SK-N-MC (cell line): Measurements from ENCODE around the gene SHISA6.

Experiments
- DNase-seq: peaks from one replicate; pipeline ENCODE4 v3.0.0-alpha.2; 2011; ENCODE audit warnings: low read depth, low spot score
- H3K27ac ChIP-seq: fragments of 200-600 bp; sonication (generic); 2 replicates; pipeline ENCODE4 v1.5.1; 2016; ENCODE audit warnings: mixed run types
- H3K36me3 ChIP-seq: fragments of 200-600 bp; sonication (generic); 2 replicates; pipeline ENCODE4 v1.6.1; 2017; ENCODE audit warnings: antibody characterized with exemption, low read length, mixed read lengths; ENCODE audit not compliant: insufficient read depth
- H3K4me3 ChIP-seq: fragments of 200-600 bp; sonication (generic); 2 replicates; pipeline ENCODE4 v1.5.1; 2016
- H3K9ac ChIP-seq: fragments of 200-600 bp; sonication (generic); 2 replicates; pipeline ENCODE4 v1.8.0; 2017; ENCODE audit warnings: mixed run types, mixed read lengths; ENCODE audit not compliant: insufficient read length
- H3K9me3 ChIP-seq: fragments of 200-600 bp; sonication (generic); 2 replicates; pipeline ENCODE4 v1.6.1; 2017; ENCODE audit warnings: low read depth, mild to moderate bottlenecking, antibody characterized with exemption, low read length, moderate library complexity, mixed read lengths
- EZH2 ChIP-seq: fragments of 200-600 bp; sonication (generic); IDR thresholded peaks from one replicate; pipeline ENCODE4 v1.6.1; 2017; ENCODE audit warnings: antibody characterized with exemption
- FOXP2 ChIP-seq: optimal IDR thresholded peaks from 2 replicates; pipeline ENCODE3; 2011; ENCODE audit warnings: mild to moderate bottlenecking, moderate library complexity; ENCODE audit not compliant: insufficient read depth; ENCODE audit errors: extremely low read length, control extremely low read depth
- POLR2AphosphoS5 ChIP-seq: IDR thresholded peaks from 2 replicates; pipeline ENCODE4 v1.6.1; 2012; ENCODE audit warnings: mild to moderate bottlenecking, low read depth, low read length, borderline replicate concordance

The SHISA6 gene

GRCh38 chr17:11240841-11241610 lies at the start of gene SHISA6:
Gene SHISA6, plus strand, starts transcription at chr17:11241213.
- Histone ChIP-seq H3K27ac (no peak within 1 kb of the TSS), H3K4me3 (peak within 1 kb of the TSS; percentile 75), H3K36me3 (no peaks in the 10 kb centered on the region), H3K9me3 (no peaks in the 10 kb centered on the region), H3K9ac (no peak within 1 kb of the TSS)
- DNase-seq: no peak
- TF ChIP-seq EZH2 (no peak), FOXP2 (no peak)

GRCh38 chr17:11195801-11196200 lies 45.2 kb upstream of the SHISA6 start:
- DNase-seq: no peak
- no peak for TF ChIP-seq FOXP2
- no peak for TF ChIP-seq EZH2
- H3K27ac ChIP-seq: no peak overlapping the region
- H3K9me3 ChIP-seq: no peaks in the 10 kb centered on the region
- no peak overlapping the region for H3K9ac ChIP-seq
- no peak overlapping the region for H3K4me3 ChIP-seq
- no peaks in the 10 kb centered on the region for H3K36me3 ChIP-seq

- TF ChIP-seq POLR2AphosphoS5 (no peak), EZH2 (no peak), FOXP2 (no peak)
- Histone ChIP-seq H3K36me3 (no peaks in the 10 kb centered on the region), H3K27ac (no peak overlapping the region), H3K9ac (no peak overlapping the region), H3K9me3 (no peaks in the 10 kb centered on the region; the same call in 1 of the 2 replicates), H3K4me3 (no peak overlapping the region)
- DNase-seq: no peak
These were observed 36.0 kb upstream of the SHISA6 start for GRCh38 chr17:11204991-11205390.

- Histone ChIP-seq H3K9me3 (no peaks in the 10 kb centered on the region; the same call in 1 of the 2 replicates), H3K4me3 (peak overlapping the region; percentile 4; the same call in 1 of the 2 replicates), H3K36me3 (no peaks in the 10 kb centered on the region), H3K9ac (no peak overlapping the region), H3K27ac (no peak overlapping the region)
- DNase-seq: peak; percentile 1
- no peak for TF ChIP-seq POLR2AphosphoS5
- TF ChIP-seq EZH2: no peak
- no peak for TF ChIP-seq FOXP2
These were observed 35.4 kb upstream of the SHISA6 start for GRCh38 chr17:11205659-11206058.

GRCh38 chr17:11209906-11210305 lies 31.1 kb upstream of the SHISA6 start:
- Histone ChIP-seq H3K4me3 (no peak overlapping the region), H3K9me3 (no peaks in the 10 kb centered on the region; the same call in 1 of the 2 replicates), H3K9ac (no peak overlapping the region), H3K36me3 (no peaks in the 10 kb centered on the region), H3K27ac (no peak overlapping the region)
- TF ChIP-seq POLR2AphosphoS5 (no peak), FOXP2 (no peak), EZH2 (no peak)
- no peak for DNase-seq

DNA sequence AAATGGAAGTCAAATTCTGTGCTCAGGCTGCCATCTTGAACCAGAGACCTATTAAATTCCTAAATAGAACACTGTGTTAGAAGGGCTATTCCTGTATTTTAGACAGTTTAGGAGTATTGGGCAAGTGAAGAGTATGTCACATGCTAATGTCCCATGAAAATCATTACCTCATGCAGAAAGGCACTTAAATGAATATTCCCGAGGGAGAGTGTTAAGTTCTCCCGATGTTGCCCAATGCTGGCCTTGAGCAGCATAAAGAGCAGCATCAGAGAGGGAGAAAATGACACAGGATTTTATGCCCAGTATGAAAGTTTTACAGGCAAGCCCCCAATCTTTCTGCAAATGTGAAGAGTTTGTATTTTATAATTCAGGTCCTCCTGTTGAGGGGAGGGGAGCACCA lies 28.2 kb upstream of the SHISA6 start:
- no peak overlapping the region for H3K27ac ChIP-seq
- no peaks in the 10 kb centered on the region; the same call in 1 of the 2 replicates for H3K9me3 ChIP-seq
- no peaks in the 10 kb centered on the region for H3K36me3 ChIP-seq
- H3K9ac ChIP-seq: no peak overlapping the region
- TF ChIP-seq POLR2AphosphoS5: no peak
- no peak for DNase-seq
- H3K4me3 ChIP-seq: no peak overlapping the region

DNA sequence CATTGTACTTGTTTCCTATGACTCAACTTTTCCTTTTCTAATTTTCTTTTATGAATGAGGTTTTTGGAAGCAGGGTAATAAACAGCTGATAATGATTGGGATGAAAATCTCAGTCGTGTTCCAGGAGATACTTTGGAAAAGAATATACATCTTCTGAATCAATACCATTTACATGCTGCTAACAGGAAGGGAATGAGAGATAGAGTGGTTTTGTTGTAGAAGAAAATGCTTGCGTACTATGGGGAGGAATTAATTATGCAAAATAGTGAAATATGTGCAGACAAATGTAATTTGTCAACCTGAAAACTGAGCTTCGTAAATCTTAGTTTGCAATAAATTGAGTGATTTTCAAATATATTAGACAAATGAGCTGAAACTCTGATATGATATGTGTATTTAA lies 24.0 kb upstream of the SHISA6 start:
- H3K4me3 ChIP-seq: no peak overlapping the region
- DNase-seq: no peak
- no peak overlapping the region for H3K27ac ChIP-seq
- TF ChIP-seq FOXP2 (no peak), POLR2AphosphoS5 (no peak), EZH2 (no peak)
- H3K9me3 ChIP-seq: no peaks in the 10 kb centered on the region
- H3K9ac ChIP-seq: no peak overlapping the region
- no peaks in the 10 kb centered on the region for H3K36me3 ChIP-seq

DNA sequence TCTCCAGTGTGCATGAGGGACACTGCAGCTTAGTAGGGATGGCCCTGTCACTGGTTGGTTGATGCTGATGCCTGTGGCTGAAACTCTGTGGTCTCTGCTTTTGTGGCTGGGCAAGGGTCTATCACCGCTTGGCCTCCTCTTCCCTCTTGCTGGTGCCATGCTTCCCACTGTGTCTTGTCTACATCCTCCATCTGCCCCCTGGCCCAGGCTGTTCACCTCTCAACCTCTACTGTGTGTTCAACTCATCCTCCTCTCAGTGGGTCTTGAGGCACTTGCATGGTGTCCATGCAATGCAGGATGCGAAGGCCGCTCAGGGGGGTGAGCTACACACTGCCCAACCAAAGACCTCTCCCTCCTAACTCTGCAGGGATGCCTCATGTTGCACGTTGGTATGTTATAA lies 19.8 kb upstream of the SHISA6 start:
- no peak for DNase-seq
- H3K27ac ChIP-seq: no peak overlapping the region
- TF ChIP-seq FOXP2: no peak
- TF ChIP-seq EZH2: no peak
- TF ChIP-seq POLR2AphosphoS5: no peak
- H3K9me3 ChIP-seq: no peaks in the 10 kb centered on the region
- H3K4me3 ChIP-seq: no peak overlapping the region
- H3K9ac ChIP-seq: no peak overlapping the region
- no peaks in the 10 kb centered on the region for H3K36me3 ChIP-seq

DNA sequence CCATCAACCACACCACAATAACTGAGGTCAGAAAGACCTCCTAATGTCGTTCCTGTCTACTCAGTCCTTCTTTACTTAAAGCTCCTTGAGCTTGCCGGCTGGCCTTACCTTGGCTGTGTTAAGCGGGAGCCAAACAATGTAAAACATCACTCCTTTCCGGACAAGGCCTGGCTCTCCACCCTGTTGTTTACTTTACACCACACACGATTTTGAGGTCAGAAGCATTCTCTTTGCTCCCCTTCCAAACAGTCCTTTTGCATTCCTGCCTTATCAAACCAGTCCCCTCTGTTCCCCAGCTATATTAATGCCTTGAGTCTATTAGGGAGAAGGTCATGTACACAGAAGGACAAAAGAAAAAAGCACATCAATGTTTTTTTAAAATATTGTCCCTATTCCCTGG lies 19.3 kb upstream of the SHISA6 start:
- H3K9ac ChIP-seq: no peak overlapping the region
- no peak for DNase-seq
- no peaks in the 10 kb centered on the region for H3K9me3 ChIP-seq
- TF ChIP-seq EZH2: no peak
- TF ChIP-seq POLR2AphosphoS5: no peak
- TF ChIP-seq FOXP2: no peak
- no peaks in the 10 kb centered on the region for H3K36me3 ChIP-seq
- no peak overlapping the region for H3K27ac ChIP-seq
- no peak overlapping the region for H3K4me3 ChIP-seq
